Measurements from ENCODE around the gene MRS2. TPM values are rescaled to one million over a fixed set of nuclear protein-coding genes. Genes with fewer than 3 reads are reported as not detected.

Gene MRS2
- total RNA-seq, 1 donor from 2014 or later = 14.4 TPM

DNA sequence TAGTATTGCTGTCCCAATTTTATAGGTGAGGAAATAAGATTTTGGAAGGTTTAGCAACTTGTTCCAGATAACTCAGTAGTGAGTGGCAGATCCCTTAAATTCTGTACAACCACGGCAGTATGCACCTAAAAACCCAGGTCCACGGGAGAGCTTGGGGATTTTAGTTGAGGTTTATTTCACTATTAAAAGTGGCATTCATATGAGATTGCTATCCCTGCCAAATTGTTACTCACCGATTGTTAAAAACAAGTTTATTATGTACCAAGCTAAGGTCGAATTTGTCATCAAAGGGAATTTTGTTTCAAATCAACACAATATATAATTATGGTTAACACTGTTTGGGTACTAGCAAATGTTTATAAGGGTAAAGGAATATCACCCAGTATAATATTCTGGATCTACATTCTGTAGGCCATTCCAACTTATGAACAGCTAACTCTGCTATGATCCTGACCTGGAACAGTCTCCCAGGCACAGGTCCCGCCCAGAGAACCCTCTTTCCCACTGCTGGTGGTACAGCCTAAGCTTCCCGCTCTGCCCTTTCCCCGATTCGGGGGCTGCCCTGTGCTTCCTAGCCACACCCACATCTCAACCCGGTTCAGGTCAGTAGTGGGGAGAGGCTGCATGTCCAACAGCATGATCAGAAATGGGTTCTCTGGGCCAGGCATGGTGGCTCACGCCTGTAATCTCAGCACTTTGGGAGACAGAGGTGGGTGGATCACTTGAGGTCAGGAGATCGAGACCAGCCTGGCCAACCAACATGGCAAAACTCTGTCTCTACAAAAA, 61.7 kb downstream of the MRS2 start:
- DNase-seq (ENCODE audit: low read depth, low spot score) = no peak

DNA sequence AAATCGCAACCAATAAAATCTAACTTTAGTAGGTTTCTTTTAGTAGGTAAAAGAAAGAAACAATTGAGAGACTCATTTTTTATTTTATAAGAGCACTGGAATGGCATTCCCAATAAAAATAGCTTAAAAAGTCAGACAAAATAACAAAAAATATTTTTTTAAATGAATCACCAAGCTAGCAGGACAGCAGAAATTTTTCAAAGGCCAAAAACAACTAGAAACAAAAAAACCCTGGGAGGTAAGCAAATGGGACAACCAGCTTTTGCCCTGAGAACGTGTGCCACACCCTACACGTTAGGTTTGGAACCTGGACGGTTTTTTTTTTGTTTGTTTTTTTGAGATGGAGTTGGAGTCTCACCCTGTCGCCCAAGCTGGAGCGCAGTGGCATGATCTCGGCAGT, 67.1 kb downstream of the MRS2 start:
- DNase-seq (ENCODE audit: low read depth, low spot score) = no peak

DNA sequence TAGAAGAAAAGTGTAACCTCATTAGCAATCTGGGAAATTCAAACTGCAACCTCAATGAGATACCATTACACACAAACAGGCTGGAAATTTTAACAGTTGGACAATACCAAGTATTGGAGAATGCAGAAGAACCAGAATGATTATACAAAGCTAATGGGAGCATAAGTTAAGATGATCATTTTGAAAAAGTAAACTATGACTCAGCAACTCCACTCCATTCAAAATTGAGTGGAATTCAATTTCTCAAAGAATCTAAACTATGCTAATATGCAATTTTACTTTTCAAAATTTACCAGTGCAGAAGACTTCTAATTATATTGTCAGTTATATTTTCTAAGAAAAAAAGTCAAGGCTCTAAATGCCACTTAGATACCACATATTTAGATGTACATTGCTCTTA, 69.4 kb downstream of the MRS2 start:
- DNase-seq (ENCODE audit: low read depth, low spot score) = no peak

Other genes with a start within 250 kb of the MRS2 start
- gene DCDC2, start 44.9 kb upstream of the MRS2 start, total RNA-seq = not detected in 2 replicates
- gene GPLD1, start 86.6 kb downstream of the MRS2 start, total RNA-seq = 0.04 TPM in 1 of 2 replicates, not detected in the other
- gene ALDH5A1, start 92.0 kb downstream of the MRS2 start, total RNA-seq = 0.33 and 0.53 TPM in 2 replicates
- gene KIAA0319, start 243.3 kb downstream of the MRS2 start, total RNA-seq = under 0.01 TPM in 1 of 2 replicates, not detected in the other